Cardiac fibroblast (primary cell): ENCODE measurements around the gene MMP28.

ENCODE experiments used
- DNase-seq, 2 donors: peaks; one replicate each; pipeline versions ENCODE4 v3.0.0 to v3.0.0-alpha.2; 2010; ENCODE audit warnings: low read depth in 2 of 2
- H3K4me3 ChIP-seq, 2 donors: replicated peaks in 1 of 2; 1 replicate in 1 of 2; 2 replicates in 1 of 2; pipeline ENCODE4 v1.5.1; 2011; ENCODE audit warnings: low read depth in 2 of 2, low read length in 2 of 2, mild to moderate bottlenecking in 2 of 2, moderate library complexity in 1 of 2
- TF ChIP-seq, protein P1 (sequence below): IDR thresholded peaks from one replicate; pipeline ENCODE4 v1.5.1; 2011; ENCODE audit warnings: low read depth, mild to moderate bottlenecking, low read length, inconsistent platforms

The MMP28 gene

DNA sequence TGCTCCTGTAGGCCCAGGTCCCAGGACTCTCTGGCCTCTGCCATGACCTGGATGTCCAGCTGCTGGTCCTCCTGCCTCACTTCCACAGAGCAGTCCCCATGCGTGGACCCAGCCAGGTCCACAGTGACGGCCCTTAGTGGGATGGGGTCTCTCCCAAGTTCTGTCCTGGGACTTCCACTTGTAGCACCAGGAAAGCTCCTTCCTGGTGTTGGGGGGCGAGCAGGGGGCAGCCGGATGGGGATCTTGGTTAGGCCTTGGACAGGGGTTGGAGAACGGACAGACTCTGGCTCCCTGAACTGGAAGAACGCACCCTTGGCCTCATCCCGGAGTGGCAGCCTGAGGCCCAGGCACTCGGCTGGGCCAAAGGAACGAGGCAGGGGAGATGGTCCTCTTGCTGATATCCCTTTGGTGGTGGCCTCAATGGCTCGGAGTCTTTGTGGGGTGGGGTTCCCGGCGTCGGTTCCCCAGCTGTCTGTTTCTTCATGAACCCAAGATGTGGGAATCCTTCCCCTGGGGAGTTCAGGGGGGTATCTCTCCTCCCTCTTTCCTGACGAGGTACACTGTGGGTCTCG is 49.6 kb downstream of the MMP28 start:
- TF ChIP-seq, protein P1, sequence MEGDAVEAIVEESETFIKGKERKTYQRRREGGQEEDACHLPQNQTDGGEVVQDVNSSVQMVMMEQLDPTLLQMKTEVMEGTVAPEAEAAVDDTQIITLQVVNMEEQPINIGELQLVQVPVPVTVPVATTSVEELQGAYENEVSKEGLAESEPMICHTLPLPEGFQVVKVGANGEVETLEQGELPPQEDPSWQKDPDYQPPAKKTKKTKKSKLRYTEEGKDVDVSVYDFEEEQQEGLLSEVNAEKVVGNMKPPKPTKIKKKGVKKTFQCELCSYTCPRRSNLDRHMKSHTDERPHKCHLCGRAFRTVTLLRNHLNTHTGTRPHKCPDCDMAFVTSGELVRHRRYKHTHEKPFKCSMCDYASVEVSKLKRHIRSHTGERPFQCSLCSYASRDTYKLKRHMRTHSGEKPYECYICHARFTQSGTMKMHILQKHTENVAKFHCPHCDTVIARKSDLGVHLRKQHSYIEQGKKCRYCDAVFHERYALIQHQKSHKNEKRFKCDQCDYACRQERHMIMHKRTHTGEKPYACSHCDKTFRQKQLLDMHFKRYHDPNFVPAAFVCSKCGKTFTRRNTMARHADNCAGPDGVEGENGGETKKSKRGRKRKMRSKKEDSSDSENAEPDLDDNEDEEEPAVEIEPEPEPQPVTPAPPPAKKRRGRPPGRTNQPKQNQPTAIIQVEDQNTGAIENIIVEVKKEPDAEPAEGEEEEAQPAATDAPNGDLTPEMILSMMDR: no peak
- H3K4me3 ChIP-seq: no peak overlapping the region
- DNase-seq: no peak

DNA sequence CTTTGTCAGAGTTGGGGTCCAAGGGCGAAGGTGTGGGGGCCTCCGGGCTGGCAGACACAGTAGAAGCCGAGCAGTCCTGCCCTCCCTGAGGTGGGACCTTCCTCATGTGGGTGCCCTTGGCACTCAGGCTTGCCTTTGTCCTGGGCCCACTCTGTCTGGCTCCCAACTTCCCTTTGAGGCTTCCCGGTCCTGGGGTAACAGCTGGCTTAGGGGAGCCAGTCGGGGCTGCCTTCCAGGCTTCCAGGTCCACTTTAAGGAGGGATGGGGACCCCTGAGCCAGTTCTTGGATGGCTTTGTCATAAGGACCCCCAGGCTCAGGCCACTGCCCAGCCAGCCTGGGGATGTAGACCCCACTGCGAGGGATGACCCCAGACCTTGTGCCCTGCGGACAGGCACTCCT is 50.2 kb downstream of the MMP28 start:
- TF ChIP-seq, protein P1: no peak
- no peak for DNase-seq
- H3K4me3 ChIP-seq: no peak overlapping the region

DNA sequence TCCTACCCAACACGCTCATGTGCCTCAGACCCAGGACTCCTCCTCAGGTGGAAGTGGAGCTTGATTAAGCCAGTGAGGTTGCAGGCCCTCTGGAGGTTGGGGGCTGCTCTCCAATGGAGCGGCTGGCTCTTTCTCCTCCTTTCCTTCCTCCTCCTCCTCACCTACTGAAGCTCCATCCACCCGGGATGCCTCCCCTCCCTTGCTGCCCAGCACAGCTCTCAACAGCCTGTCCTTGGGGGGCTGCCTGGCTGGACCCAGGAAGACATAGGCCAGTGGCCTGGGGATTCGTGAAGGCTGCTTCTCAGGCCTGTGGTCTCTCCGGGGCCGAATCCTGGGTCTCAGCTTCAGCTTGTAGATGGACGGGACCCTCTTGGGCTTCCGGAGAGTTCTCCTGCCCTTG is 50.6 kb downstream of the MMP28 start:
- no peak for DNase-seq
- H3K4me3 ChIP-seq: no peak overlapping the region
- TF ChIP-seq, protein P1: no peak

GRCh38 chr17:35743626-35744328 is 51.7 kb downstream of the MMP28 start:
- peak; percentile 45 to 58 for DNase-seq
- TF ChIP-seq, protein P1: no peak
- H3K4me3 ChIP-seq: no peak overlapping the region

DNA sequence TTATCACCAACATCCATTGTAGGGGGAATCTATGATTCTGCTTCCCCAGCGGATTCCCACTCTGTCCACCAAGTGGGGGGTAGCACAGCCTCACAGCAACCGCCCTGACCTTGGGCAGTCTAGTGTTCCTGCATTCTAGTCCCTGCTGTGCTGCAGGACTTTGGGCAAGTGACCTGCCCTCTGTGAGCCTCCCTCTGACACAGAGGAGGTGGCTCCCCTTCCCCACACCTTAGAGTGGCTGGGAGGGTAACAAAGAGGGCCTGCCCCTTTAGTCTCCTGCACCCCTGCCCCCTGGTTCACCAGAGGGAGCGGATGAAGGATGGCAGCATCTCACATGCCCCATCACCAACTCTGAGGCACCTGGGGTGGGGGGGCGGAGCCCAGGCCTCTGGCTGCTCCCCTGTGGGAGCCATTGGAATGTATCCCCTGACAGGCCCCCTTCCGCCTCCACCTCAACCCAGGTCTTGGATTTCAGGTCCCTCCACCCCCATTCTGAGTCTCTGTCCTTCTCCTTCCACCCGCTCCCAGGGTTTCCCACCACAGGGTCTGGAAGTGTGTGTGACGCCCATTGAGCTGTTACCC is 52.5 kb downstream of the MMP28 start:
- TF ChIP-seq, protein P1: no peak
- no peak overlapping the region for H3K4me3 ChIP-seq
- no peak for DNase-seq

DNA sequence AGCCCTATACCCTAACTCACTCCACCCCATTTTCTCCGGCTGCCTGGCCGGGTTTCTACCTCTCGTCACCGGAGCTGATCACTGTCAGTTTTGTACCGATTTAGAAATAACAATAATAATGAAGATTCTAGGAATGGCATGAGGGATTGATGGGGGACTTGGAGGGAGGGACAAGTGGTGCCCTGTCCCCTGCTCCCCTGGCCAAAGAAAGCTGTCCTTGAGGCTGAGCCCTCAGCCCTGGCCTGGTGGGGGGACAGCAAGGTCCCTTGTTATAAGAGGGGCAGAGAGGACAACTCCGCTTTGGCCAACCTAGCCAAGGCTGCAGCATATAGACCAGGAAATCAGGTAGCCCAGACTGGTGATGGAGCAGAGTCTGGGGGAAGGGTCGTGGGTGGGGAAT is 52.9 kb downstream of the MMP28 start:
- H3K4me3 ChIP-seq: no peak overlapping the region
- TF ChIP-seq, protein P1: no peak
- DNase-seq: no peak
